B cell (primary cell): ENCODE measurements around the gene PTPRE. TPM values are rescaled to one million over a fixed set of nuclear protein-coding genes. Genes with fewer than 3 reads are reported as not detected.

Source experiments
- ATAC-seq: fragments of 200-7000 bp; cut with Tn5 transposase; one replicate; pipeline ENCODE4 v1.10.0; 2021; ENCODE audit warnings: low read depth, mild to moderate bottlenecking, moderate number of reproducible peaks, moderate library complexity
- CTCF ChIA-PET: fragments of 350-600 bp; sonication (Branson Sonifier 250); formaldehyde crosslinking; loops from one replicate; lab custom pipeline; 2021; ENCODE audit warnings: antibody characterized with exemption, inconsistent platforms; lab: Charles Lee
- POLR2A ChIA-PET: fragments of 350-600 bp; sonication (Branson Sonifier 250); formaldehyde crosslinking; loops from one replicate; lab custom pipeline; 2021; ENCODE audit warnings: antibody characterized with exemption; lab: Charles Lee
- DNase-seq: peaks from one replicate; pipeline ENCODE4 v3.0.0; 2013
- H2AFZ ChIP-seq: 2 replicates; pipeline ENCODE4 v1.6.1; 2012; ENCODE audit warnings: mild to moderate bottlenecking, low read depth, low read length; ENCODE audit not compliant: insufficient read depth, poor library complexity, severe bottlenecking
- H3K27ac ChIP-seq, 2 donors: 1 replicate in 1 of 2; 2 replicates in 1 of 2; pipeline ENCODE4 v1.5.1; 2012 to 2013; ENCODE audit warnings: low read length in 2 of 2, mild to moderate bottlenecking in 2 of 2, moderate library complexity in 1 of 2
- H3K27me3 ChIP-seq, 4 experiments: fragments of 200-600 bp in 1 of 4; sonication (generic) in 1 of 4; replicated peaks in 1 of 4; 1 replicate in 2 of 4; 2 replicates in 2 of 4; pipeline versions ENCODE4 v1.6.1 to v1.7.0; 2013 to 2016; ENCODE audit warnings: low read length in 3 of 4, mild to moderate bottlenecking in 2 of 4, mixed read lengths in 1 of 4, moderate library complexity in 1 of 4; ENCODE audit not compliant: insufficient read depth in 4 of 4, control insufficient read depth in 3 of 4; ENCODE audit errors: control extremely low read depth in 1 of 4
- H3K36me3 ChIP-seq, 2 experiments: replicated peaks in 1 of 2; 1 replicate in 1 of 2; 2 replicates in 1 of 2; pipeline versions ENCODE4 v1.6.1 to v1.7.1; 2013; ENCODE audit warnings: low read length in 1 of 2; ENCODE audit not compliant: insufficient read depth in 2 of 2, control insufficient read depth in 1 of 2; ENCODE audit errors: control extremely low read depth in 1 of 2, extremely low read depth in 1 of 2
- H3K4me1 ChIP-seq, 2 donors: fragments of 200-600 bp in 1 of 2; sonication (generic) in 1 of 2; 1 replicate in 1 of 2; 2 replicates in 1 of 2; pipeline versions ENCODE4 v1.5.1 to v1.6.1; 2013 to 2017; ENCODE audit warnings: low read length in 2 of 2; ENCODE audit not compliant: control insufficient read depth in 2 of 2, insufficient read depth in 2 of 2
- H3K4me2 ChIP-seq: replicated peaks from 2 replicates; pipeline ENCODE3; 2012; ENCODE audit warnings: mild to moderate bottlenecking, low read depth, low read length; ENCODE audit not compliant: poor library complexity, severe bottlenecking
- H3K4me3 ChIP-seq, 5 experiments: fragments of 200-600 bp in 1 of 5; sonication (generic) in 1 of 5; 1 replicate in 3 of 5; 2 replicates in 2 of 5; pipeline versions ENCODE4 v1.5.1 to v1.7.0; 2011 to 2016; ENCODE audit warnings: low read length in 4 of 5, mild to moderate bottlenecking in 4 of 5, low read depth in 2 of 5, control low read depth in 1 of 5, moderate library complexity in 1 of 5; ENCODE audit not compliant: insufficient read depth in 1 of 5; ENCODE audit errors: control extremely low read depth in 1 of 5, extremely low read depth in 1 of 5
- H3K79me2 ChIP-seq: fragments of 200-600 bp; sonication (generic); one replicate; pipeline ENCODE4 v1.6.0; 2016; ENCODE audit warnings: low read length; ENCODE audit not compliant: control insufficient read depth, insufficient read depth
- H3K9ac ChIP-seq: fragments of 200-600 bp; sonication (generic); 2 replicates; pipeline ENCODE4 v1.6.1; 2017; ENCODE audit warnings: mild to moderate bottlenecking, low read length, moderate library complexity
- H3K9me3 ChIP-seq, 3 donors: one replicate each; pipeline versions ENCODE4 v1.6.1 to v1.7.1; 2013; ENCODE audit warnings: low read length in 2 of 3; ENCODE audit not compliant: control insufficient read depth in 2 of 3, insufficient read depth in 1 of 3; ENCODE audit errors: control extremely low read depth in 1 of 3
- H4K20me1 ChIP-seq: 2 replicates; pipeline ENCODE4 v1.6.0; 2012; ENCODE audit warnings: mild to moderate bottlenecking, low read length; ENCODE audit not compliant: insufficient read depth, control insufficient read depth, poor library complexity, severe bottlenecking
- H3K27ac Mint-ChIP-seq: one replicate; pipeline ENCODE4 v1.8.0; 2021; ENCODE audit warnings: mixed read lengths
- H3K27me3 Mint-ChIP-seq: one replicate; pipeline ENCODE4 v1.8.0; 2021; ENCODE audit warnings: mixed read lengths
- H3K4me1 Mint-ChIP-seq: one replicate; pipeline ENCODE4 v1.8.0; 2021; ENCODE audit warnings: mixed read lengths
- H3K4me3 Mint-ChIP-seq: one replicate; pipeline ENCODE4 v1.8.0; 2021; ENCODE audit warnings: mixed read lengths
- H3K9me3 Mint-ChIP-seq: one replicate; pipeline ENCODE4 v1.8.0; 2022; ENCODE audit warnings: mixed read lengths; ENCODE audit not compliant: insufficient read depth
- CTCF ChIP-seq: fragments of 200-600 bp; IDR thresholded peaks from one replicate; pipeline ENCODE4 v1.8.0; 2022; ENCODE audit warnings: antibody characterized with exemption, mild to moderate bottlenecking
- EZH2 ChIP-seq: IDR thresholded peaks from 2 replicates; pipeline ENCODE4 v1.6.1; 2012; ENCODE audit warnings: borderline replicate concordance, low read depth, mild to moderate bottlenecking, moderate library complexity, low read length; ENCODE audit not compliant: insufficient read depth, poor library complexity, severe bottlenecking
- WGBS: methylation state at CpG from one replicate; pipeline ENCODE4 v1.1.5; 2013; ENCODE audit warnings: missing lambda C conversion rate; ENCODE audit not compliant: insufficient coverage; 5-methylcytosine and 5-hydroxymethylcytosine counted together
- intact Hi-C: fragments of 100-400 bp; cut with micrococcal nuclease; formaldehyde crosslinking; loops from one replicate; pipeline ENCODE4 v1.10.0; 2022
- polyA plus RNA-seq: library from polyadenylated mRNA; depleted of rRNA; stranded (reverse); fragments of >200 nt; gene quantifications from 2 replicates; pipeline ENCODE4 v1.2.3, GENCODE V29; 2012
- total RNA-seq, 2 donors: library from RNA; stranded (reverse); fragments of 120-200 nt in 1 of 2; gene quantifications; 1 replicate in 1 of 2; 2 replicates in 1 of 2; pipeline versions ENCODE4 v1.2.3 to v1.2.4, GENCODE V29; 2013 to 2022

Gene PTPRE
- total and polyA plus RNA-seq, 2 donors (not counting 1 experiment from before 2014, with no cell fraction given), result 6.6 to 32.7 TPM

- H3K27me3 Mint-ChIP-seq, result no peaks in the 10 kb centered on the region
- POLR2A ChIA-PET, result no interaction called here
Observed at GRCh38 chr10:128081720-128082119, 174.8 kb downstream of the PTPRE start.

More at GRCh38 chr10:128081720-128082119, 174.8 kb downstream of the PTPRE start:
- H3K27ac Mint-ChIP-seq, result no peak overlapping the region
- H3K27ac ChIP-seq, result no peak overlapping the region
- DNase-seq, result no peak
- no peak overlapping the region for H3K9ac ChIP-seq
- no peak overlapping the region for H2AFZ ChIP-seq
- ATAC-seq, result no peak
- no peak overlapping the region for H3K4me3 Mint-ChIP-seq
- TF ChIP-seq EZH2, result no peak
- no peak for TF ChIP-seq CTCF
- CTCF ChIA-PET, result interaction anchor here (1.0 to 3.0 kb wide), 3 partner anchors 13 to 67 kb away, joined by 4 to 11 read pairs (median 4); no protein-coding TSS in a partner anchor
- no peaks in the 10 kb centered on the region for H3K9me3 ChIP-seq
- no peaks in the 10 kb centered on the region for H3K4me1 Mint-ChIP-seq
- H3K79me2 ChIP-seq, result no peaks in the 10 kb centered on the region
- H3K36me3 ChIP-seq, result peaks cover 0 to 33% of the 10 kb centered on the region in 2 experiments
- H3K4me1 ChIP-seq, result no peaks in the 10 kb centered on the region
- no peaks in the 10 kb centered on the region for H3K9me3 Mint-ChIP-seq
- no peaks in the 10 kb centered on the region for H4K20me1 ChIP-seq
- WGBS, result no CpG with 5 or more reads among the region's 3 CpGs
- intact Hi-C loops, result no loop called here
- H3K4me3 ChIP-seq, result no peak overlapping the region
- H3K27me3 ChIP-seq, result no peaks in the 10 kb centered on the region
- no peak overlapping the region for H3K4me2 ChIP-seq
